SK-N-SH (cell line): Measurements from ENCODE around the gene HLTF.

Experiments used
- FOXJ3 ChIP-seq: sonication (generic); formaldehyde crosslinking; IDR thresholded peaks from 2 replicates; pipeline ENCODE4 v1.5.1; 2020; ENCODE audit warnings: mild to moderate bottlenecking, missing genetic modification reagents
- IRF3 ChIP-seq: fragments of 150-350 bp; IDR thresholded peaks from 2 replicates; pipeline ENCODE4 v1.6.1; 2016; ENCODE audit warnings: mild to moderate bottlenecking, low read depth, low read length
- TF ChIP-seq, protein P1 (sequence below): IDR thresholded peaks from 2 replicates; pipeline ENCODE4 v1.4.0; 2012; ENCODE audit warnings: low read depth
- TF ChIP-seq, protein P2 (sequence below): fragments of 200-600 bp; sonication (generic); IDR thresholded peaks from 2 replicates; pipeline ENCODE4 v1.6.1; 2017; ENCODE audit warnings: antibody characterized with exemption, mild to moderate bottlenecking, moderate library complexity

- TF ChIP-seq, protein P1, sequence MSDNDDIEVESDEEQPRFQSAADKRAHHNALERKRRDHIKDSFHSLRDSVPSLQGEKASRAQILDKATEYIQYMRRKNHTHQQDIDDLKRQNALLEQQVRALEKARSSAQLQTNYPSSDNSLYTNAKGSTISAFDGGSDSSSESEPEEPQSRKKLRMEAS: no peak
- TF ChIP-seq FOXJ3 (CRISPR knock-in tag) (no peak), IRF3 (no peak)
- TF ChIP-seq, protein P2, sequence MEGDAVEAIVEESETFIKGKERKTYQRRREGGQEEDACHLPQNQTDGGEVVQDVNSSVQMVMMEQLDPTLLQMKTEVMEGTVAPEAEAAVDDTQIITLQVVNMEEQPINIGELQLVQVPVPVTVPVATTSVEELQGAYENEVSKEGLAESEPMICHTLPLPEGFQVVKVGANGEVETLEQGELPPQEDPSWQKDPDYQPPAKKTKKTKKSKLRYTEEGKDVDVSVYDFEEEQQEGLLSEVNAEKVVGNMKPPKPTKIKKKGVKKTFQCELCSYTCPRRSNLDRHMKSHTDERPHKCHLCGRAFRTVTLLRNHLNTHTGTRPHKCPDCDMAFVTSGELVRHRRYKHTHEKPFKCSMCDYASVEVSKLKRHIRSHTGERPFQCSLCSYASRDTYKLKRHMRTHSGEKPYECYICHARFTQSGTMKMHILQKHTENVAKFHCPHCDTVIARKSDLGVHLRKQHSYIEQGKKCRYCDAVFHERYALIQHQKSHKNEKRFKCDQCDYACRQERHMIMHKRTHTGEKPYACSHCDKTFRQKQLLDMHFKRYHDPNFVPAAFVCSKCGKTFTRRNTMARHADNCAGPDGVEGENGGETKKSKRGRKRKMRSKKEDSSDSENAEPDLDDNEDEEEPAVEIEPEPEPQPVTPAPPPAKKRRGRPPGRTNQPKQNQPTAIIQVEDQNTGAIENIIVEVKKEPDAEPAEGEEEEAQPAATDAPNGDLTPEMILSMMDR: no peak
These were observed 48.0 kb downstream of the HLTF start for GRCh38 chr3:149038322-149038721.
